Thymus (tissue), 11 donors: ENCODE results near the gene FCN2. TPM values are rescaled to one million over a fixed set of nuclear protein-coding genes. Genes with fewer than 3 reads are reported as not detected.
"Not testable (repeated sequence)": the region's sequence is repeated elsewhere in the genome, so short reads cannot be mapped to it uniquely, and the experiment has no call there.

Experiments used
- DNase-seq, 9 donors: peaks; one replicate each; pipeline ENCODE4 v3.0.0-alpha.2; 2013; ENCODE audit warnings: low spot score in 9 of 9, low read depth in 6 of 9, missing footprints in 1 of 9
- H3K27ac ChIP-seq, 2 donors: one replicate each; pipeline ENCODE4 v1.5.1; 2013; ENCODE audit warnings: control low read depth in 1 of 2, low read depth in 1 of 2, low read length in 1 of 2, mild to moderate bottlenecking in 1 of 2, moderate library complexity in 1 of 2
- H3K27me3 ChIP-seq, 2 donors: one replicate each; pipeline ENCODE4 v1.5.1; 2013; ENCODE audit warnings: low read length in 1 of 2; ENCODE audit not compliant: control insufficient read depth in 2 of 2, insufficient read depth in 1 of 2
- H3K36me3 ChIP-seq, 2 donors: one replicate each; pipeline ENCODE4 v1.5.1; 2013; ENCODE audit warnings: low read length in 1 of 2, mild to moderate bottlenecking in 1 of 2, moderate library complexity in 1 of 2; ENCODE audit not compliant: control insufficient read depth in 2 of 2, insufficient read depth in 2 of 2
- H3K4me1 ChIP-seq, 2 donors: one replicate each; pipeline ENCODE4 v1.5.1; 2013; ENCODE audit warnings: low read length in 2 of 2; ENCODE audit not compliant: control insufficient read depth in 2 of 2, insufficient read depth in 2 of 2
- H3K4me3 ChIP-seq, 2 donors: one replicate each; pipeline ENCODE4 v1.5.1; 2013; ENCODE audit warnings: low read length in 2 of 2, control low read depth in 1 of 2, mild to moderate bottlenecking in 1 of 2
- H3K9me3 ChIP-seq, 2 donors: one replicate each; pipeline ENCODE4 v1.5.1; 2013; ENCODE audit warnings: low read length in 1 of 2, mild to moderate bottlenecking in 1 of 2; ENCODE audit not compliant: control insufficient read depth in 2 of 2, insufficient read depth in 1 of 2
- WGBS: extraction: QIAGEN DNeasy Blood & Tissue Kit; methylation state at CpG from one replicate; pipeline ENCODE4 v1.1.7; 2013; 5-methylcytosine and 5-hydroxymethylcytosine counted together
- polyA plus RNA-seq: library from polyadenylated mRNA; stranded (reverse); fragments of 200-250 nt; gene quantifications from one replicate; pipeline ENCODE4 v1.2.3, GENCODE V29; 2013
- total RNA-seq: library from RNA; stranded (reverse); fragments of 120-200 nt; gene quantifications from one replicate; pipeline ENCODE4 v1.2.4, GENCODE V29; 2013
- donor health status: healthy.

Gene FCN2
- total and polyA plus RNA-seq, 2 donors, result 0.52 to 0.75 TPM

DNA sequence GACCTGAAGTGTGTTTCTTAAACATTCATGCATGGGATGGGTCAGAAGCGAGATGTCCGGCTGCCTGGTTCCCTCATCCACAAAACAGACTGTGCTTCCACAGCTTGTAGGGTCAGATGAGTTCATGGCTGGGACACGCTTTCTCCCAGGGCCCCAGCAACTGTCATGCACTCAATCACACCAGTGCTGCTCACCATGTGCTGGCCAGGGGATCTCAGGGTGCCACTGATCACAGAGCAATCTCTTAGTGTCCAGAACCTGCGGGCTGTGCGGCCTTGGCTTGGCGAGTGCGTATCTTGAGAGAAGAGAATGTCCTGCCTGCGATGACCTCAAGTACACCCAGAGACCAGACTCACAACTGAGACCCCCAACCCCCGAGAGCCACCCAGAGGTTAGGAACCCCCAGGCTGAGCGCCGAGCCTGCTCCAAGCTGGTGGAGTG is 26.0 kb upstream of the FCN2 start:
- Histone ChIP-seq H3K4me3 (no peak overlapping the region), H3K9me3 (peaks cover 0 to 16% of the 10 kb centered on the region in 2 donors), H3K4me1 (no peaks in the 10 kb centered on the region), H3K27ac (no peak overlapping the region), H3K27me3 (no peaks in the 10 kb centered on the region), H3K36me3 (no peaks in the 10 kb centered on the region)
- WGBS, result 93% methylated on average over 11 of the region's 11 CpGs
- DNase-seq, result no peak

DNA sequence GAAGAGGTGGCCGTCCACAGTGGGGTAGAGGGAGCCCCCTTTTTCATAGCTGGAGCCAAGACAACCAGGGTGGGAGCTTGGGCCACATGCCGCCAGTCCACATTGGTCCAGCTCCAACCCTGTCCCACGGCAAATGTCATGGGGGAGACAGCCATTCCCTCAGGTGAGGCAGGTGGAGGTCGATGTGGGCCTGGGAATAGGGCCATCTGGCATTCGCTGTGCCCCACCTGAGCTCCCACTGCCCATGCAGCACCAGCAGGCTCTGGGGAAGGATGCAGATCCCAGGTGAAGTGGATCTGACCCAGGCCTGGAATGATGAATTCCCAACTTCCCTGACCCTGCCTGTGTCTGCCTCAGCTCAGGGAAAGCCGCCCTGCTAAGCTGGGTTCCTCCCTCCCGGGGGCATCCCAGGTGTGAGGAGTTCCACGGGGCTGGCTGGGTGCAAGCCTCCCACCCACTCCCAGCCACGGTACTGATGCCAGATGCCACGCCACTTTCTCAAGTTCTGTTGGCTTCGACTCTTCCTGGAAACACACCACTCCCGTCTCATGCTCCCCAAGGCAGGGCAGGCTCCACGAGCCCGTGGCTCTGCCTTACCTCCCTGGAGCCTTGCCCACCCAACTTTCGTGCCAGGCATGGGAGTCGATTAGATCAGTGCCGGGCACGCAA is 25.2 kb upstream of the FCN2 start:
- WGBS, result 94% methylated on average over 18 of the region's 18 CpGs
- H3K4me1 ChIP-seq, result no peaks in the 10 kb centered on the region

DNA sequence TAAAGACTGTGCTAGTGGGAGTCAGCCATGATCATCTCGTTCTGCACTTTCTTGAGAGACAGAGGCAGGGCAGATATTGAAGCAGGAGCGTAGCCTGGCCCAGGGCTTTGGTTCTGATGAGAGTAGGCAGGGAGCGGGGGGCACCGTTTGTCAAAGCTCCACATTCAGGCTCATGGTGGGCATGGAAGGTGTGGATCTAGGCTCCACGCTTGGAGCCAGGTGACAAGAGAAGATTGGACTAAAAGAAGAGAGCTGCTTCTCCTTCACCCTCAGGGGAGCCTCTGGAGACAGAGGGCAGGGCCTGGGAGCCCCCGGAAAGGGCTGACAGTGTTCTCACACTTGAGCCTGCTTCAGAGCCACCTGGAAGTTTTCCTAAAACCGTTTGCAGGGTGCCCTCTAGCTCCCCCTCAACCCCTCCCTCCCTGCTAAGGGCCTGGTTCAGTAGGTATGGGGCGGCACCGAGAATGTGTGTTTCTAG is 24.7 kb upstream of the FCN2 start:
- no peaks in the 10 kb centered on the region for H3K27me3 ChIP-seq
- peaks cover 0 to 5% of the 10 kb centered on the region in 2 donors for H3K9me3 ChIP-seq
- no peaks in the 10 kb centered on the region for H3K36me3 ChIP-seq
- no peak for DNase-seq
- H3K4me1 ChIP-seq, result no peaks in the 10 kb centered on the region
- H3K4me3 ChIP-seq, result no peak overlapping the region
- 90% methylated on average over 9 of the region's 9 CpGs for WGBS
- no peak overlapping the region for H3K27ac ChIP-seq

More for the DNA sequence above, 25.2 kb upstream of the FCN2 start:
- no peak overlapping the region for H3K4me3 ChIP-seq
- DNase-seq, result no peak
- no peaks in the 10 kb centered on the region for H3K36me3 ChIP-seq
- H3K9me3 ChIP-seq, result peaks cover 0 to 11% of the 10 kb centered on the region in 2 donors
- H3K27me3 ChIP-seq, result no peaks in the 10 kb centered on the region
- H3K27ac ChIP-seq, result no peak overlapping the region

DNA sequence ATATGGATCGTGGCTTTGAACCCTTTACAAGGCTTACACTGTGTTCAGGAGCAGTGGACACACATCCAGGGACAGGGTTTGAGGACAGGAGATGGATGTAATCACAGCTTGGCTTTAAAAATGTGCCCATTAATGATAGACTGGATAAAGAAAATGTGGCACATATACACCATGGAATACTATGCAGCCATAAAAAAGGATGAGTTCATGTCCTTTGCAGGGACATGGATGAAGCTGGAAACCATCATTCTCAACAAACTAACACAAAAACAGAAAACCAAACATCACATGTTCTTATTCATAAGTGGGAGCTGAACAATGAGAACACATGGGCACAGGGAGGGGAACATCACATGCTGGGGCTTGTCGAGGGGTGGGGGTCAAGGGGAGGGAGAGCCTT is 23.2 kb upstream of the FCN2 start:
- not testable (repeated sequence) for H3K4me1 ChIP-seq, H3K36me3 ChIP-seq, DNase-seq, H3K27ac ChIP-seq, H3K9me3 ChIP-seq, H3K4me3 ChIP-seq, H3K27me3 ChIP-seq
- 93% methylated on average over 2 of the region's 2 CpGs for WGBS

DNA sequence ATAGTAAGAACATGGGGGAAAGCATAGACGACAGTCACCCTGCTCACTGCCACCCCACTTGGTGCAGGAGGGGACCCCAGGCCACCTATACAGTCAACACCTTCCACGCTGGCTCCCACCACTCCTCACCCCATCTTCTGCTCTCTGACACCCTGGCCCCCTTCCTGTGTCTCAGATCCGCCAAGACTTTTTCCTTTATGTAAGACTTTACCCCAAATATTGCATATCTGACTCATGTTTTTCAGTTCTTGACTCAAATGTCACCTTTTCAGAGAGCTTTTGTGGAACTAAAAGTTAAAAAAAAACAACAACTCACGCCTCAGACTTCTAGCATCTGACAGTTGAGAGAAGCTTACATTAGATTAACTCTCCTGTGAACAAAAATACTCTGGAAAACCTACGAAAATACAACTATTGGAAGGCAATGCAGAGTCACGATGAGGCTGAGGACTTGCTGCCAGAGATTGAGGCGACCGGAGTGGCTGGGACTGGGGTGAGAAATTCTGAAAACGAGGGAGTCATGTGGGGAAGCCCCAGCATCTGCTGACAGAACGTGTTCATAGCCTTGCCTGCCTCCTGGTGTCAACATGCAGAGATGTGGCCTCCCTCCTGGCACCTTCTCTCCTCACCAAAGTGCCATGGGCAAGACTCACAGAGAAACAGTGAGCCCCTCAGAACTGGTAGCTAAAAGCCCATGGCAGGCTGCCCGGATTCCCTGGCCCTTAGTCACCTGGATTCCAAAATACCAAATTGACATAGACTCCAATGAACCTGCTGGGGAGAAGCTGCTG is 22.4 kb upstream of the FCN2 start:
- H3K27me3 ChIP-seq, result no peaks in the 10 kb centered on the region
- H3K36me3 ChIP-seq, result no peaks in the 10 kb centered on the region
- no peak overlapping the region for H3K27ac ChIP-seq
- no peak overlapping the region for H3K4me3 ChIP-seq
- 87% methylated on average over 11 of the region's 11 CpGs for WGBS
- H3K9me3 ChIP-seq, result no peaks in the 10 kb centered on the region
- DNase-seq, result no peak
- no peaks in the 10 kb centered on the region for H3K4me1 ChIP-seq

DNA sequence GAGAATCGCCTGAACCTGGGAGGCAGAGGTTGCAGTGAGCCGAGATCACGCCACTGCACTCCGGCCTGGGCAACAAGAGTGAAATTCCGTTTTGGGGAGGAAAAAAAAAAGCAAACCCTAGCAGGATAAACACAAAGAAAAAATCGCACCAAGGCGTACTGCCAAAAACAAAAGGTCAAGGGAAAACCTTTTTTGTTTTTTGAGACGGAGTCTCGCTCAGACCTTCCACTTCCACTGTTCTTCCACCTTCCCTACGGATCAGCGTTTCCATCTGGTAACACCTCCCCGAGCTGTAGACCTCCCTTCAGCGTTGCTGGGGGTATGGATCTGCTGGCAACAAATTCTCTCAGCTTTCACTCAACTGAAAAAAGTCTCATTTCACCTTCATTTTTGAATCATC is 20.1 kb upstream of the FCN2 start:
- no peak overlapping the region for H3K27ac ChIP-seq
- DNase-seq, result no peak

DNA sequence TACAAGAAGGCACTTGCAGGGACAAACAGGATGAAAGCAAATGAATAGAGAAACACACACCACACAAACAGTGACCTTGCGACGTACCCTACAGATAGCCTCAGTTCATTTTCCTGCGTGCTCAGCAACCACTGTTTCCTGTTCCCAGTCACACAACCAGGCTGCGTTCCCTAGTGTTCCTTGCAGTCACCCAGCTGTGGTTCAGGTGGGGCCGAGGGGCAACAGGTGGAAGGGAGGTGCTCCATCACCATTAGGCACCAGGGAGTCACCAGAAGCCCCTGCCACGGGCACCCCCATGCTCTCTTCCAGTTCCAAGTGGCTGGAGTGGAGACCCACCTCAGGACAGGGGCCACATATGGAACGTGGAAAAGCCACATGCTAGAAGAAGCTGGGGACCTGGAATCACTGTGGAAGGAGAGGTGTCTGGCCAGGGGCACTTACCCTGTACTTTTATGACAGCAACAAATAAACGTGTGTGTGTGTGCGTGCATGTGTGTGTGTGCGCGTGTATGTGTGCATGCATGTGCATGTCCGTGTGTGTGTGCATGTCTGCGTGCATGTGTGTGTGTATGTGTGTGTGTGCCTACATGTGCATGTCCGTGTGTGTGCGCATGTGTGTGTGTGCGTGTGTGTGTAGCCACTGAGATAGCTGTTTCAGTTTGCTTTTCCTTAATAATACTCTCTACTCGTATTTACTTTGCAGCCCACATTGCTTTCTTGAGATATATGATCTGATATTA is 18.8 kb upstream of the FCN2 start:
- no peaks in the 10 kb centered on the region for H3K4me1 ChIP-seq
- 92% methylated on average over 17 of the region's 17 CpGs for WGBS
- H3K36me3 ChIP-seq, result no peaks in the 10 kb centered on the region
- H3K27me3 ChIP-seq, result no peaks in the 10 kb centered on the region
- no peaks in the 10 kb centered on the region for H3K9me3 ChIP-seq
- H3K4me3 ChIP-seq, result no peak overlapping the region
- DNase-seq, result no peak
- no peak overlapping the region for H3K27ac ChIP-seq

More for the DNA sequence above, 20.1 kb upstream of the FCN2 start:
- Histone ChIP-seq H3K36me3 (no peaks in the 10 kb centered on the region), H3K4me1 (no peaks in the 10 kb centered on the region), H3K9me3 (no peaks in the 10 kb centered on the region), H3K27me3 (no peaks in the 10 kb centered on the region), H3K4me3 (no peak overlapping the region)
- WGBS, result 95% methylated on average over 13 of the region's 13 CpGs

DNA sequence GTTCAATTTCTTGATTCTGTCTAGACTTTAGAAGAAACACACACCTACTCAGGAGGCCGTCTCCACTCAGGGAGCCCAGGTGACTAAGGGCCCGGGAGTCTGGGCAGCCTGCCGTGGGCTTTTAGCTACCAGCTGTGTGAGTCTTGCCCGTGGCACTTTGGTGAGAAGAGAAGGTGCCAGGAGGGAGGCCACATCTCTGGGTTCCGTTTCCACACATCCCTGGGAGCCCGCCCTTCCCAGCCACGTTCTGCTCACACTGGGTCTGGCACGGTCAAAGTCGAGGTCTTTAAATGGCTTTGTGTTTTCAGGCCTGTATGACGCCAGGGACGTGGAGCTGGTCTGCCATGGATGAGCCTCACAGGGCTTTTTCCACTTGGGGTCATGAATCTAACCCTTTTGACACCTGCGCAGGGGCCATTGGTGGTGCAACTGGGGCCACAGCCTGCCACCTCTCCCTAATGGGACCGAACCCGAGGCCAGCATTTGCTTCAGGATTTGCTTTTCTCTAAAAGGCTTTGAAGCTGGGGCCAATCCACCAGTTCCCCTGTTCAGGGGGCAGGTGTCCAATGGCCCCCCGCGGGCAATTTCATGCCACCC is 17.2 kb upstream of the FCN2 start:
- WGBS, result 96% methylated on average over 16 of the region's 16 CpGs
- no peak overlapping the region for H3K27ac ChIP-seq
- H3K36me3 ChIP-seq, result no peaks in the 10 kb centered on the region
- no peaks in the 10 kb centered on the region for H3K27me3 ChIP-seq
- DNase-seq, result no peak
- no peak overlapping the region for H3K4me3 ChIP-seq
- no peaks in the 10 kb centered on the region for H3K4me1 ChIP-seq
- H3K9me3 ChIP-seq, result no peaks in the 10 kb centered on the region
